Stimulated activated naive CD8-positive, alpha-beta T cell treated with anti-CD3 and anti-CD28 coated beads, Interleukin-15, Interleukin-2, amounts not matched to agents 100 ng/mL and 50 ng/mL, for 24 hours (primary cell): Measurements from ENCODE around the gene USP2.
A peak's percentile ranks its signal among the peaks of the same experiment; 100 is the strongest.

Experiments used
- H3K27ac Mint-ChIP-seq: one replicate; pipeline ENCODE4 v1.8.0; 2021; ENCODE audit warnings: mild to moderate bottlenecking, mixed read lengths
- H3K27me3 Mint-ChIP-seq: one replicate; pipeline ENCODE4 v1.8.0; 2021; ENCODE audit warnings: mixed read lengths
- H3K36me3 Mint-ChIP-seq: one replicate; pipeline ENCODE4 v1.8.0; 2021; ENCODE audit warnings: low read depth, mixed read lengths
- H3K4me1 Mint-ChIP-seq: one replicate; pipeline ENCODE4 v1.8.0; 2021; ENCODE audit warnings: low read depth, mixed read lengths
- H3K4me3 Mint-ChIP-seq: one replicate; pipeline ENCODE4 v1.8.0; 2021; ENCODE audit warnings: mild to moderate bottlenecking, mixed read lengths
- H3K9me3 Mint-ChIP-seq: one replicate; pipeline ENCODE4 v1.8.0; 2021; ENCODE audit warnings: mixed read lengths

USP2 gene

DNA sequence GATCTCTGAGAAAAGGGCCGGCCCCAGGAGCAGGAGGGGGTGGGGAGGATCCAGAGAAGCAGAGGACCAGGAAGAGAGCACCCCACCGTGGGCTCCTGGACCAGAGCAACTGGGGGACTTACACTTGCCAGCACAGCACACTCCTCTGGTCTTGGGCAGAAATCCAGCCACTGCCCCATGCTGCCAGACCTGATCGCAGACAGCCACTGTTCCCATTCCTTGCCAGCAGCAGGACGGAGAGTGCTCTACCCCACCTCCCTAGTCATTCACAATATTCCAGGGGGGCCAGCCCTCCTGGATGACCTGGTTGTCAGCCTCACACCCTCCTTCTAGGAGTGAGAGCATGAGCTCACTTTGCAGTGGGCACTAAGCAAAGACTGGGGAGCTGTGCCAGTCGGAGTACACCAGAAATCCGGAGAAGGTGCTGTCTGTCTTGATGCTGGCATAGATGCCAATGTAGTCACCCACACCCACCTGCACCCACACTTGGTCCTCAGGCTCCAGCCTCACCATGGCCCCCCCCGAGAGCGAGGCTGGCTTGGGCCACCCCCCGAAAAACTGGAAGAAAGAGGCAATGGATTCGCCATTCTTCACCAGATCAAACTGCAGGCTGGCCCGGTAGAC lies 42.4 kb downstream of the USP2 start:
- Mint-ChIP-seq H3K27me3 (peaks cover 24% of the 10 kb centered on the region), H3K36me3 (peaks cover 16% of the 10 kb centered on the region), H3K27ac (no peak overlapping the region), H3K4me1 (peaks cover 38% of the 10 kb centered on the region), H3K9me3 (no peaks in the 10 kb centered on the region), H3K4me3 (peak overlapping the region; percentile 59)

DNA sequence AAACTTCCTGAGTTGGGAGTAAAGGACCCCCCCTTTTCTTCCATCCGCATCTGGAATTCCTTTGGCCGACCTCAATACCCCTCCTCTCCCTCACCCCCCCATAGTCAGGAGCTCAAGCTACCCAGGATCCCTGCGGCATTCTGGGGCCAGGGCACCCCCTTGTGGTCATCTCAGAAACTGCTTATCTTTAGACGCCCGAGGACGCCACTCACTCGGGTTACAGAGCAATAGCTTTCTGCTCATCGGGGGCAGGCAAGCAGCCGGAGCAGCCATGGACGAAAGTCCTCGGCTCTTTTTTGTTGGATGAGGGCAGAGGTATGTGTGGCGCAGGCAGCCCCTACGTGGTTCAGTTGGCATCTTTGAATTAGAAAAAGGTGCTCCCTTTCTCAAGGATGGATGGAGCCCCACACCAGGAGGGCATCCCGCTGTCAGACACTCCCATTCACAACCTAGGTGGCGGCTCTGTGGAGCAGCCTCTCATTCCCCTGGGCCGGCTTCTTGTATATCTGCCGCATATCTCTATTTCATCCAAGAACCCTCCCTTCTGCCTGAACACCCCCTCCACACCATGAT lies 43.1 kb downstream of the USP2 start:
- Mint-ChIP-seq H3K36me3 (peaks cover 16% of the 10 kb centered on the region), H3K27ac (no peak overlapping the region), H3K4me3 (no peak overlapping the region), H3K9me3 (no peaks in the 10 kb centered on the region), H3K4me1 (peaks cover 42% of the 10 kb centered on the region), H3K27me3 (peaks cover 24% of the 10 kb centered on the region)

DNA sequence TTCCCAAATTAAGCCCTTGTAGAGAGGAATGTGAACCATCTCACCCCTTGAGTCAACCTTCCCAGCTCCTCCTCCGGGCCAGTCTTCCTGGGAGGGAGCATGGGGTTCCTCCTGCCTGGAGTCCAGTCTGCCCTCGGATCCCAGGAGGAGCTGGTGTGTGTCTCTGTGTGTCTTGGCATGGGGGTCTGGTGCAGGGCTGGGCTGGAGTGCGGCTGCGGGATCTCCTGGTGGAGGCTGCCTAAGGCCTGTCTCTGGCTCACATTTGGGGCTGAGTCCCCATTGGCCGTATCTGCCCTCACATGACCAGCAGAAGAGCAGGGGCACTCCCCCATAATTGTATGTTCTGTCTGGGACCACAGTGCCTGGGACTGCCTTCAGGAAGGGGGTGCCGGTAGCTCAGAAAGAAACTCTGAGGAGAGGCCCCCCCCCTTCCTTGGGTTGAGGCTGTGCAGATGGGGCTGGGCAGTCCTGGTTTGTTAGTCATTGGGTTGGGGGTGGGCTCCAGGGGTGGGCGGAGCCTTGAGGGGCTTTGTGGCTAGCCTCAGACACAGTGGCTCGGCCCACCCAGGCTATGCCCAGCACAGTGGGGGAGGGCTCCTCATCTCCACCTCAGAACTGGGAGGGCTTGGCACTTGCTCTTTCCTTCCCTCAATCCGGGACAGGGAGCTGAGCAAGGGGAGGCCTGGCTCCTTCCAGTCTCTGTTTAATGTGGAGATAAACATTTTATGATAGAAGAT lies 43.7 kb downstream of the USP2 start:
- H3K27ac Mint-ChIP-seq, result no peak overlapping the region
- peaks cover 24% of the 10 kb centered on the region for H3K27me3 Mint-ChIP-seq
- peaks cover 49% of the 10 kb centered on the region for H3K4me1 Mint-ChIP-seq
- H3K4me3 Mint-ChIP-seq, result no peak overlapping the region
- H3K9me3 Mint-ChIP-seq, result no peaks in the 10 kb centered on the region
- peaks cover 16% of the 10 kb centered on the region for H3K36me3 Mint-ChIP-seq

DNA sequence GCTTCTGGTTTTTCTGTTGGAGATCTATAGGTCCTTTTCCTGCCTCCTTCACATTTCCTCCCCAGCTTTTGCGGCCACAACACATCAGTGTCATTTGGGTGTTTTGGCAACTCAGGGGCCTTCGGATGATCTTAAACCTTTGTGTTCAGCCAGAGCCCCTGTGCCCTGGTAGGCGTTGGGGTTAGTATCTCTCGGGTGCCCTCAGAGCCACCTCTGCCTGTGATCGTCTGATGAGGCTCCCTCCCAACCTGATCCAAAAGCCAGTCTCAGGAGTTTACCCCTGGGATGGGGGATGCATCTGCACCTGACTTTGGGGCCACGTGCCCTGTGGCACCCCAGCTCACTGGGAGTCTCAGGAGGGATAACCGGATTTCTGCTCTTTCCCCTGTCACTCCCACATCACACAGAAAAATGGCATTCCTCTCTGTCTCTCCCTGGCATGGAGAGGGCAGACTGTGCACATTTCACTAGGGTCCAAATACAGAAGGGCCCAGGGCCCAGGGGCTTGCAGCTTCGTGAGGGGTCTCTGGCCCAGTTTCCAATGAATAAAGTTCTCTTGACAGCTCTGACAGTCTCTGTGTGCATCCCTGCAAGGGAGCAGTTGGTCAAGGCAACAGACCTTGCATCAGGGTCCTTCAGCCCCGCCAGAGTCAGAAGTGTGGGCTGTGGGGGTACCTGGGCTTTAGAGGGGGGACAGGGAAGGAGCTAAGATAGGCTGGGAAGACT lies 44.6 kb downstream of the USP2 start:
- Mint-ChIP-seq H3K27me3 (peaks cover 21% of the 10 kb centered on the region), H3K4me1 (peaks cover 50% of the 10 kb centered on the region), H3K9me3 (no peaks in the 10 kb centered on the region), H3K36me3 (peaks cover 16% of the 10 kb centered on the region), H3K27ac (no peak overlapping the region), H3K4me3 (no peak overlapping the region)

DNA sequence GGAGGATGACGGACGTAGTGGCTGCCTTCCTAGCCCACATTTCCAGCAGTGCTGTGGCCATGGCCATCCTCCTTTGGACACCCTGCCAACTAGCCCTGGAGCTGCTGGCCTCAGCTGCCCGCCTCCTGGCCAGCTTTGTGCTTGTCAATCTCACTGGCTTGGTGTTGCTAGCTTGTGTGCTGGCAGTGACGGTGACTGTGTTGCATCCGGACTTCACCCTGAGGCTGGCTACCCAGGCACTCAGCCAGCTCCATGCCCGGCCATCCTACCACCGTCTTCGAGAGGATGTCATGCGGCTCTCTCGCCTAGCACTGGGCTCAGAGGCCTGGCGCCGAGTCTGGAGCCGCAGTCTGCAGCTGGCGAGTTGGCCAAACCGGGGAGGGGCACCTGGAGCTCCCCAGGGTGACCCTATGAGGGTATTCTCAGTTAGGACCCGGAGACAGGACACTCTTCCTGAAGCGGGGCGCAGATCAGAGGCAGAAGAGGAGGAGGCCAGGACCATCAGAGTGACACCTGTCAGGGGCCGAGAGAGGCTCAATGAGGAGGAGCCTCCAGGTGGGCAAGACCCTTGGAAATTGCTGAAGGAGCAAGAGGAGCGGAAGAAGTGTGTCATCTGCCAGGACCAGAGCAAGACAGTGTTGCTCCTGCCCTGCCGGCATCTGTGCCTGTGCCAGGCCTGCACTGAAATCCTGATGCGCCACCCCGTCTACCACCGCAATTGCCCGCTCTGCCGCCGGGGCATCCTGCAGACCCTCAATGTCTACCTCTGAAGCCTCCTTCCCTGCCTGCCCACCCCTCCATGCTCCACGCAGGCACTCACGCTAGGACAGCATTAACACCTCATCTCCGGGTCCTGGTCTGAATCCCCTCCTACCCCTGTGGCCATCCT lies 45.6 kb downstream of the USP2 start:
- Mint-ChIP-seq H3K27ac (peak overlapping the region; percentile 98), H3K4me3 (peak overlapping the region; percentile 97), H3K4me1 (peaks cover 46% of the 10 kb centered on the region), H3K9me3 (no peaks in the 10 kb centered on the region), H3K27me3 (peaks cover 13% of the 10 kb centered on the region), H3K36me3 (peaks cover 16% of the 10 kb centered on the region)

DNA sequence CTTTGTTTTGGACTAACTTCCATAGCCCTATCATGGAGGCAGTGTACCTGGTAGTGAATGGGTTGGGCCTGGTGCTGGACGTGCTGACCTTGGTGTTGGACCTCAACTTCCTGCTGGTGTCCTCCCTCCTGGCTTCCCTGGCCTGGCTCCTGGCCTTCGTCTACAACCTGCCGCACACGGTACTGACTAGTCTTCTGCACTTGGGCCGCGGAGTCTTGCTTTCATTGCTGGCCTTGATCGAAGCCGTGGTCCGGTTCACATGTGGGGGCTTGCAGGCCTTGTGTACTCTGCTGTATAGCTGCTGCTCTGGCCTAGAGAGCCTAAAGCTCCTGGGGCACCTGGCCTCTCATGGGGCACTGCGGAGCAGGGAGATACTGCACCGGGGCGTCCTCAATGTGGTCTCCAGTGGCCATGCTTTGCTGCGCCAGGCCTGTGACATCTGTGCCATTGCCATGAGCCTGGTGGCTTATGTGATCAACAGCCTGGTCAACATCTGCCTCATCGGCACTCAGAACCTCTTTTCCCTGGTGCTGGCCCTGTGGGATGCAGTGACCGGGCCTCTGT lies 46.3 kb downstream of the USP2 start:
- H3K4me3 Mint-ChIP-seq, result peak overlapping the region; percentile 97
- peaks cover 16% of the 10 kb centered on the region for H3K36me3 Mint-ChIP-seq
- H3K27ac Mint-ChIP-seq, result peak overlapping the region; percentile 98
- no peaks in the 10 kb centered on the region for H3K9me3 Mint-ChIP-seq
- peaks cover 44% of the 10 kb centered on the region for H3K4me1 Mint-ChIP-seq
- peaks cover 10% of the 10 kb centered on the region for H3K27me3 Mint-ChIP-seq

DNA sequence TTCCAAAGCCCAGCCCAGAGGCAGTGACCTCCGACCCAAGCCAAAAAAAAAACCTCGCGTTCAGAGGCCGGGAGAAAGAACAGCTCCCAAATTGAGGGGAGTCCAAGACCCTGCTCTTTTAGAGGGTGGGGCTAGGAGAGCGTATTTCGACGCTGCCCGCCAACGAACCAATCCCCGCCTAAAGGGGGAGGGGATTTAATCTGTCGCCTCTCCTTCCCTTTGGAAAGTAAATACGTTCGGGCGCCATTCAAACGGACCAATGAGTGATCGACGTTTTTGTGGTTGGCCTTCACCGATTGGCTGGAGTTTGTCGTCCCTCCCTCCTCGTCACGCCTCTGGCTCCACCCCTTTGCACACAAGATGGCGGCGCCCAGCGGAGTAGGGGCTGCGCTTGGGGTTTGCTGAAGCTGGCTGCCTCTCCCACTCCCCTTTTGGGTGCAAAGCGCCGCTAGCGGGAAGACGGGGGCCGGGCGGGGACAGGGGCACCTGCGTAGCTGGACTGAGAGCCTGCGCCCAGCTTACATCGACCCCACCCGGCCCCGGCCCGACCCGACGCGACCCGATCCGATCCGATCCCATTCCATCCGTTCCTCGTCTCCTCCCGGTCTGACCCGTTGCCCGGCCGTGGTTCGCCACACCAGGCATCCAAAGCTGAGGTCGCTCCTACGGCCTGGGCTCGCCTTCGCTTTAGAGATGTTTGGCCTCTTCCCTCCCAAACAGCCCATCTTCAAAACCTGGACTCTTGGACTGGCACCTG lies 47.1 kb downstream of the USP2 start, which contains the start of gene RNF26:
Gene RNF26, plus strand, starts transcription at position 354 of the 757 bp plus-strand sequence. CDS start 596 bp downstream, outside the sequence.
- H3K27me3 Mint-ChIP-seq, result peaks cover 9% of the 10 kb centered on the region
- H3K4me1 Mint-ChIP-seq, result peaks cover 43% of the 10 kb centered on the region
- H3K4me3 Mint-ChIP-seq, result peak within 1 kb of the TSS; percentile 97
- peaks cover 16% of the 10 kb centered on the region for H3K36me3 Mint-ChIP-seq
- peak within 1 kb of the TSS; percentile 98 for H3K27ac Mint-ChIP-seq
- no peaks in the 10 kb centered on the region for H3K9me3 Mint-ChIP-seq

DNA sequence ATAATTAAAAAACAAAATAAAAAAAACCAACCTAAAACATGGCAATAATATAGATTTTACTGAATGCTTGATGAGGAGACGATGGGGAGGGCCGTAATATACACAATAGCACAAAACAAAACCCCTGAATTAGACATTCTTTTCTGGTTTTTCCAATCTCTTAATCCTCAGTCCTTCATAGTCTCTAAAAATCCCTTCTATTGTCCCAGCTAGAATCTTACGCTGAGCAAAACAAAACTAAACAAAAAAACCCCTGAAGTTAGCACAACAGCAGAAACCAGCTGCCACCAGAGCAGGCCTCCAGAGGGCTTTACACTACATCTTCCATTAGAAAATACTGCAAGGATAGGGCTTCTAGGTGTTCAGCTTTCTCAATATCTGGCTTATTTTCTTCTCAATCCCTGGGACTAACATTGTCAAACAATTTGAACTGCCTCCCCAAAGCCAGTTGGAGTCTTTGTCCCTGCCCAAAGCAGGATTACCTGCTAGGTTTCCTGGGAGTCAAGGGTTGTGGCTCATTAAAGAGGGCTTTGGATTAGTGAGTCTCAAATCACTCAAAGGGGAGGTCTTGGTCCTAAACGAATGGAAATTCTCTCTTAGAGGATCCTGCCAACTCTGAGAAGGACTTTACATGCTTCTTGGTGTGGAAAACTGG lies 49.3 kb downstream of the USP2 start:
- H3K4me1 Mint-ChIP-seq, result peaks cover 33% of the 10 kb centered on the region
- H3K27ac Mint-ChIP-seq, result no peak overlapping the region
- no peak overlapping the region for H3K4me3 Mint-ChIP-seq
- no peaks in the 10 kb centered on the region for H3K27me3 Mint-ChIP-seq
- no peaks in the 10 kb centered on the region for H3K9me3 Mint-ChIP-seq
- H3K36me3 Mint-ChIP-seq, result peaks cover 11% of the 10 kb centered on the region

DNA sequence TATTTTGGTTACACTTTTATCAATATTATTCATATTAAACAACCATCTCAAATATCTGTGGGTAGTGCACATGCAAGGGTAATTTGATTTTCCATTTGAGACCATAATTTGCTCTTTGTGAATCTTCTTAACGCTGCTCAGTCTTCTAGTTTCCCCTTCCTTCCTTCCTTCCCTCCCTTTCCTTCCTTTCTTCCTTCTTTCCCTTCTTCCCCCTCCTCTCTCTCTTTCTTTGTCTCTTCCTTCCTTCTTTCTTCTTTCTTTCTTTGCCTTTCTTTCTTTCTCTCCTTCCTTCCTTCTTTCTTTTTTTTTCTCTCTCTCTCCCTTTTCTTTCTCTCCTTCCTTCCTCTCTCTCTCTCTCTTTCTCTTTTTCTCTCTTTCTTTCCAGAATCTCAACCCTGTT lies 51.3 kb downstream of the USP2 start:
- H3K4me3 Mint-ChIP-seq, result no peak overlapping the region
- peaks cover 16% of the 10 kb centered on the region for H3K4me1 Mint-ChIP-seq
- H3K9me3 Mint-ChIP-seq, result no peaks in the 10 kb centered on the region
- no peak overlapping the region for H3K27ac Mint-ChIP-seq
- no peaks in the 10 kb centered on the region for H3K27me3 Mint-ChIP-seq
- H3K36me3 Mint-ChIP-seq, result no peaks in the 10 kb centered on the region

DNA sequence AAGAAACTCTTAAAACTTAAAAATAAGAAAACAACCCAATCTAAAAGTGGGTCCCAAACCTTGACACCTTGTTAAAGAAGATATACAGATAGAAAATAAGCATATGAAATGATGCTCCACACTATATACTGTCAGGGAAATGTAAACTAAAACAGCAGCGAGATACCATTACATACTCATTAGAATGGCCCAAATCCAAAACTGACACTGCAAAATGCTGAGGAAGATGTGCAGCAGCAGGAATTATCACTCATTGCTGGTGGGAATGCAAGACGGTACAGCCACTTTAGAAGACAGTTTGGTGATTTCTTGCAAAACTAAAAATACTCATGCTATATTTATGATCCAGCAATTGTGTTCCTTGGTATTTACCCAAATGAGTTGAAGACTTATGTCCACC lies 52.2 kb downstream of the USP2 start:
- Mint-ChIP-seq H3K27me3 (no peaks in the 10 kb centered on the region), H3K27ac (no peak overlapping the region), H3K4me3 (no peak overlapping the region), H3K4me1 (peaks cover 14% of the 10 kb centered on the region), H3K36me3 (no peaks in the 10 kb centered on the region), H3K9me3 (no peaks in the 10 kb centered on the region)

DNA sequence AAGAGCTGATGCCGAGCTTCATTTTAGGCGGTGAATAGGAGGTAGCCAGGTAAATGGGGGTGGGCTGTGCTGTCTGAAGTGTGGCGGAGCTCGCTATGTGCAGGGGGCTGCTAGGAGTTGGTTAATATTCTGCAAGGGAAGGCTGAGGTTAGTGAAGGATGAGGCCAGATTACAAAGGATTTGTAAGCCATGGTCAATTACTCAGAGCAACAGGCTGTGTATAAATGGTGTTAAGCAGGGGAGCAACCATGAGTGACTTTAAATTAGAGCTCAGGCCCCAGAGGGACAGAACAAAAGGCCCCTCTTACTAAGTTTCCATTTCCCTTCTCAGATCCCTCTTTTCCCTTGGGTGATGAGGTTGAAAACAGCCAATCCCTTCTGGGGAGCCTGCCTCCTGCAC lies 57.3 kb downstream of the USP2 start:
- H3K36me3 Mint-ChIP-seq, result no peaks in the 10 kb centered on the region
- peaks cover 16% of the 10 kb centered on the region for H3K4me1 Mint-ChIP-seq
- no peak overlapping the region for H3K4me3 Mint-ChIP-seq
- no peaks in the 10 kb centered on the region for H3K9me3 Mint-ChIP-seq
- H3K27me3 Mint-ChIP-seq, result no peaks in the 10 kb centered on the region
- no peak overlapping the region for H3K27ac Mint-ChIP-seq

DNA sequence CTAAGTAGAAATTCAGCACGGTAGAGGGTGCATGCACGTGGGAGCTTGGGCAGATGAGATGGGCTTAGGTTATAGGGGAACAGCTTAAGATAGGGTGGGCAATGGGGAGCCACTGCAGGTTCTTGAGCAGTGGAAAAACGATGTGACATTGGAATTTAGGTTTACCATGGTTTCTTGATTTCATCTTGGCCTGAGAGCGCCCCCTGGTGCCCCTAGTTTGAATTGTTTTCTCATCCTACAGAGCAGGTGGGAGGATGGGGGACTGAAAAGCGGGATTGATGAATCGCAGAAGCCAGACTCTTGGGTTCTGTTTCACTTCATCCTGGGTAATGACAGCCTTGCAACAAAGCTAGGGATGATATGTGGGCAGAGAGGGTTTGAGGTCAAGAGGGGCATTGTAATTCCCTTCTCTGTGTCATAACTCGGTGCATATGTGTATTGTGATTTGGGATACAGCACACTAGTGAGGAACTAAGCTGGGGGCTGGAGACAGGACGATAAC lies 57.9 kb downstream of the USP2 start:
- H3K4me3 Mint-ChIP-seq, result no peak overlapping the region
- H3K27me3 Mint-ChIP-seq, result no peaks in the 10 kb centered on the region
- H3K9me3 Mint-ChIP-seq, result no peaks in the 10 kb centered on the region
- H3K4me1 Mint-ChIP-seq, result peaks cover 16% of the 10 kb centered on the region
- no peak overlapping the region for H3K27ac Mint-ChIP-seq
- H3K36me3 Mint-ChIP-seq, result no peaks in the 10 kb centered on the region
